ENCODE measurements around the gene SMG7. TPM values are rescaled to one million over a fixed set of nuclear protein-coding genes. Genes with fewer than 3 reads are reported as not detected.

The SMG7 gene
- total and polyA plus RNA-seq, 5 donors = 18.6 to 50.8 (median 39.1) TPM

GRCh38 chr1:183565261-183565660 lies 93.0 kb downstream of the SMG7 start:
- ATAC-seq (no peak), DNase-seq (no peak)
- Histone ChIP-seq H3K9me3 (ENCODE audit: control insufficient read depth, low read length) (no peaks in the 10 kb centered on the region), H3K27ac (ENCODE audit: low read length) (no peak overlapping the region), H3K27me3 (ENCODE audit: control insufficient read depth, insufficient read depth) (no peaks in the 10 kb centered on the region), H3K4me1 (ENCODE audit: control insufficient read depth, insufficient read depth, low read length) (peaks cover 6% of the 10 kb centered on the region), H3K4me3 (ENCODE audit: low read length) (no peak overlapping the region)
- intact Hi-C loops (cut with DNase I) = no loop called here
- 62% methylated on average over 4 of the region's 4 CpGs for WGBS

DNA sequence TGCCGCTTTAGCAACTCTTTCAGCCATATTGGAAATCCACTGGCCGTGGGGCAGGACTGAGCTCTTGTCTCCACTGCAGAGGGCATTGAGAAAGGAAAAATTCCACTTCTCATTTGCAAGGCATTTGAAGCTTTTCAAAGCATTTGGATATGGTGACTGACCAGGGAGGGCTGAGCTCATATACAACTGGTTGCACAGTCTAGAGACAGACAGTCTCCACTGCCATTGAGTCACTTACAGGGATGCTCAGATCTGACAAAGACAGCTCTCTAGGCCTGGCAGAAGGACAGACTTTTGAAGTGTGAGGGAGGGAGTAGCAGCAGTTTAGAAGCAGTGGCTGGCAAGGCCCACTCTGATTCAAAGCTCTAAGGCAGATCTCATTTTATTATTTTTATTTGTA lies 93.7 kb downstream of the SMG7 start:
- 96% methylated on average over 2 of the region's 2 CpGs for WGBS
- no peak for ATAC-seq
- intact Hi-C loops (cut with DNase I) = no loop called here

GRCh38 chr1:183567584-183567983 lies 95.3 kb downstream of the SMG7 start:
- DNase-seq (peak; percentile 41 to 73 (median 64)), ATAC-seq (peak in 1 of 2 donors; percentile 51)
- no peak overlapping the region for H3K27ac ChIP-seq (ENCODE audit: low read length)
- 65% methylated on average over 5 of the region's 5 CpGs for WGBS
- intact Hi-C loops (cut with DNase I) = no loop called here
- H3K9me3 ChIP-seq (ENCODE audit: control insufficient read depth, low read length) = no peaks in the 10 kb centered on the region
- H3K4me1 ChIP-seq (ENCODE audit: control insufficient read depth, insufficient read depth, low read length) = peaks cover 6% of the 10 kb centered on the region
- H3K4me3 ChIP-seq (ENCODE audit: low read length) = no peak overlapping the region
- H3K27me3 ChIP-seq (ENCODE audit: control insufficient read depth, insufficient read depth) = no peaks in the 10 kb centered on the region

More for the DNA sequence above, 93.7 kb downstream of the SMG7 start:
- Histone ChIP-seq H3K4me3 (ENCODE audit: low read length) (no peak overlapping the region), H3K9me3 (ENCODE audit: control insufficient read depth, low read length) (no peaks in the 10 kb centered on the region), H3K27me3 (ENCODE audit: control insufficient read depth, insufficient read depth) (no peaks in the 10 kb centered on the region), H3K27ac (ENCODE audit: low read length) (no peak overlapping the region), H3K4me1 (ENCODE audit: control insufficient read depth, insufficient read depth, low read length) (peaks cover 6% of the 10 kb centered on the region)
- DNase-seq = no peak

- WGBS = 58% methylated on average over 12 of the region's 12 CpGs
- intact Hi-C loops (cut with DNase I) = no loop called here
- DNase-seq (peak in 1 of 3 donors; percentile 36), ATAC-seq (peak; percentile 52 to 68)
- Histone ChIP-seq H3K27me3 (ENCODE audit: control insufficient read depth, insufficient read depth) (no peaks in the 10 kb centered on the region), H3K4me3 (ENCODE audit: low read length) (no peak overlapping the region), H3K9me3 (ENCODE audit: control insufficient read depth, low read length) (no peaks in the 10 kb centered on the region), H3K4me1 (ENCODE audit: control insufficient read depth, insufficient read depth, low read length) (peaks cover 6% of the 10 kb centered on the region), H3K27ac (ENCODE audit: low read length) (no peak overlapping the region)
Measured at GRCh38 chr1:183568176-183569021, 96.1 kb downstream of the SMG7 start.

DNA sequence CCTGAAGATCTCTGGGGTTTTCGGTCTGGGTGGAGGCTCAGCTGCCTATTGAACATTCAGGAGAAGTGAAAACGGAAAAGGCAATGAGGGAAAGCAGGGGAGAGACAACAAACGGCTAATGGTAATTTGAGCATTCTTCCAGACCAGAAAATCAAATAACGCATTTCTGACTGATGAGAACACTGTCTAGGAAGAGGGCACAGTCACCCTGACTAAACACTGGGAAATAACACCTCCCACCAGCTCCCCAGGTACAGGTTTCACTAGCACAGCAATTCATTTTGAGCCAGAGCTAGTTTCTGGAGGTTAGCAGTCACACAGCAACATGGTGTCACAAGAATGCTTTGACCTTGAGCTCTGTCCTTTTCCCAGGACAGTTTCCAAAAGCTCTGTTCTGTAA lies 96.8 kb downstream of the SMG7 start:
- Histone ChIP-seq H3K27me3 (ENCODE audit: control insufficient read depth, insufficient read depth) (no peaks in the 10 kb centered on the region), H3K4me3 (ENCODE audit: low read length) (no peak overlapping the region), H3K9me3 (ENCODE audit: control insufficient read depth, low read length) (no peaks in the 10 kb centered on the region), H3K4me1 (ENCODE audit: control insufficient read depth, insufficient read depth, low read length) (peaks cover 6% of the 10 kb centered on the region), H3K27ac (ENCODE audit: low read length) (no peak overlapping the region)
- intact Hi-C loops (cut with DNase I) = no loop called here
- WGBS = 82% methylated on average over 4 of the region's 4 CpGs
- no peak for DNase-seq
- ATAC-seq = no peak

DNA sequence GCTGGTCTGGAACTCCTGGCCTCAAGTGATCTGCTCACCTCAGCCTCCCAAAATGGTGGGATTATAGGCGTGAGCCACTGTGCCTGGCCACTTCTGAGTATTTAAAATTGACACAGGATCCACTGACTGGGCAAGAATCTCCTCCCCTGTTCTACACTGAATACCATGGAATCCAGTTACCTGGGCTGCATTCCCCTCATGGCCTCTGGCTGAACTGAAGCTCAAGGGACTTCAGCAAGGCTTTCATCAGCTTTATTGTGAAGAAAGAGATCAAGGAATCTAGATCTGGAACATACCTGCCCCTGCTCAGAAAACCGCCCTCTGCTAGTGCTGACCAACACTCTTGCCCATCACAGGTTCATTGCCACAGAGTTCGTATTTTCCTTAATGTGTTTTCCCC lies 97.5 kb downstream of the SMG7 start:
- H3K4me1 ChIP-seq (ENCODE audit: control insufficient read depth, insufficient read depth, low read length) = peaks cover 6% of the 10 kb centered on the region
- DNase-seq = no peak
- H3K9me3 ChIP-seq (ENCODE audit: control insufficient read depth, low read length) = no peaks in the 10 kb centered on the region
- intact Hi-C loops (cut with DNase I) = no loop called here
- 98% methylated on average over 3 of the region's 3 CpGs for WGBS
- no peak overlapping the region for H3K4me3 ChIP-seq (ENCODE audit: low read length)
- ATAC-seq = no peak
- H3K27me3 ChIP-seq (ENCODE audit: control insufficient read depth, insufficient read depth) = no peaks in the 10 kb centered on the region
- no peak overlapping the region for H3K27ac ChIP-seq (ENCODE audit: low read length)

DNA sequence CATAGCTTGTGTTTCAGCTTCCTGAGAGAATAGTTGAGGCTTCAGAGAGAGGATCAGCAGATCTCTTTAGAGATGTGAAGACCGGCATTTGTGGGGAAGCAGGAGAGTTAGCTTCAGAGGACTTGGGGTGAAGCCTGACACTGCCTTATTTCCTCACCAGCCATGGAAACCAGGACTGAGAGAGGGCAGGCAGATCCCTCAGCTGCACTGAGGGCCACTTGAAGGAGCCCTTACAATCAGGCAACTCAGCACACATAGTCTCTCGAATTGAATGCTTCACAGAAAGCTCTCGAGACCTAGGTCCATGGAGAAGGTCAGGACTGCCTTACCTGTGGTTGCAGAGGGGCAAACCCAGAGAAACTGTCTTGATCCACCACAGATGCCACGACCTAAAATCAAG lies 98.2 kb downstream of the SMG7 start:
- WGBS = 94% methylated on average over 4 of the region's 4 CpGs
- ATAC-seq (no peak), DNase-seq (no peak)
- intact Hi-C loops (cut with DNase I) = no loop called here
- Histone ChIP-seq H3K4me1 (ENCODE audit: control insufficient read depth, insufficient read depth, low read length) (peaks cover 6% of the 10 kb centered on the region), H3K27me3 (ENCODE audit: control insufficient read depth, insufficient read depth) (no peaks in the 10 kb centered on the region), H3K4me3 (ENCODE audit: low read length) (no peak overlapping the region), H3K27ac (ENCODE audit: low read length) (no peak overlapping the region), H3K9me3 (ENCODE audit: control insufficient read depth, low read length) (no peaks in the 10 kb centered on the region)

DNA sequence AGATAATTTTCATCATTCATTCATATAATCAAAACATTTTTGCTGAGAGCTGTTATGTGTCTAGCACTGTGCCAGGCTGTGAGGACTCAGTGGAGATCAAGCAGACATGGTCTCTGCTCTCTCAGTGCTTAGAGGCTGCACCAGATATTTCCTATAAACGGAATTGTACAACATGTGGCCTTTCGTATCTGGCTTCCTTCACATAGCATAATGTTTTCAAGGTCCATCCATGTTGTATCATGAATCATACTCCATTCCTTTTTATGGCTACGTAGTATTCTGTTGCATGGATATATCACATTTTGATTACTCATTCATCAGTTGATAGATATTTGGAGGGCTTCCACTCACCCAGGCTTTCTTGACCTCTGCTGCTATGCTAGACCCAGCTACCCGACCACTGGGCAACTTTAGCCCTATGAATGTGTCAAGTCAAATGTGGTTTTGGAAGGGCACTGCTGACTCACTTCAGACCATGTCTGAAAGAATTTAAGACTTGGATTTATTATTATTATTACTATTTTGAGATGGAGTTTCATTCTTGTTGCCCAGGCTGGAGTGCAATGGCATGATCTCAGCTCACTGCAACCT lies 99.5 kb downstream of the SMG7 start:
- no peaks in the 10 kb centered on the region for H3K9me3 ChIP-seq (ENCODE audit: control insufficient read depth, low read length)
- H3K27ac ChIP-seq (ENCODE audit: low read length) = no peak overlapping the region
- intact Hi-C loops (cut with DNase I) = no loop called here
- H3K4me3 ChIP-seq (ENCODE audit: low read length) = no peak overlapping the region
- ATAC-seq = no peak
- WGBS = 91% methylated on average over 4 of the region's 4 CpGs
- H3K4me1 ChIP-seq (ENCODE audit: control insufficient read depth, insufficient read depth, low read length) = peaks cover 6% of the 10 kb centered on the region
- no peak for DNase-seq
- H3K27me3 ChIP-seq (ENCODE audit: control insufficient read depth, insufficient read depth) = no peaks in the 10 kb centered on the region

DNA sequence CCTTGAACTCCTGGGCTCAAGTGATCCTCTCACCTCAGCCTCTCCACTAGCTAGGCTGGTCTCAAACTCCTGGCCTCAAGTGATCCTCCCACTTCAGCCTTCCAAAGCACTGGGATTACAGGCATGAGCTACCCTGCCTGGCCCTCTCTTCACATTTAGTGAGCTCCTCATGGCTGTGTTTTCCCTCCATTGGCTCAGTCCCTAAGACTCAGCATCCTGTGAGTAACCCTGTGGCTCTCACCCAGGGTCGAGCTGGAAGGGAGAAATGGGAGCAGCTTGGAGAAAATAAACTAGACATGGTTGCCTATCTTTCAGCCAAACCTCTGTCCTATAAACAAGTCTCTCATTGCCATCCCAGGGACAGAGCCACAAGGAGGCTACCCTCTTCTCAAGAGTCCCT lies 100.4 kb downstream of the SMG7 start:
- Histone ChIP-seq H3K4me1 (ENCODE audit: control insufficient read depth, insufficient read depth, low read length) (peaks cover under 1% of the 10 kb centered on the region), H3K9me3 (ENCODE audit: control insufficient read depth, low read length) (no peaks in the 10 kb centered on the region), H3K27ac (ENCODE audit: low read length) (no peak overlapping the region), H3K27me3 (ENCODE audit: control insufficient read depth, insufficient read depth) (no peaks in the 10 kb centered on the region), H3K4me3 (ENCODE audit: low read length) (no peak overlapping the region)
- 79% methylated on average over 1 of the region's 1 CpG for WGBS
- intact Hi-C loops (cut with DNase I) = no loop called here
- DNase-seq (no peak), ATAC-seq (no peak)

- ATAC-seq = no peak
- Histone ChIP-seq H3K27ac (ENCODE audit: low read length) (peak overlapping the region; percentile 7), H3K4me3 (ENCODE audit: low read length) (no peak overlapping the region), H3K9me3 (ENCODE audit: control insufficient read depth, low read length) (no peaks in the 10 kb centered on the region), H3K27me3 (ENCODE audit: control insufficient read depth, insufficient read depth) (no peaks in the 10 kb centered on the region), H3K4me1 (ENCODE audit: control insufficient read depth, insufficient read depth, low read length) (peaks cover 2% of the 10 kb centered on the region)
- WGBS = 86% methylated on average over 5 of the region's 5 CpGs
- no peak for DNase-seq
- intact Hi-C loops (cut with DNase I) = no loop called here
Measured at GRCh38 chr1:183575606-183576005, 103.3 kb downstream of the SMG7 start.

DNA sequence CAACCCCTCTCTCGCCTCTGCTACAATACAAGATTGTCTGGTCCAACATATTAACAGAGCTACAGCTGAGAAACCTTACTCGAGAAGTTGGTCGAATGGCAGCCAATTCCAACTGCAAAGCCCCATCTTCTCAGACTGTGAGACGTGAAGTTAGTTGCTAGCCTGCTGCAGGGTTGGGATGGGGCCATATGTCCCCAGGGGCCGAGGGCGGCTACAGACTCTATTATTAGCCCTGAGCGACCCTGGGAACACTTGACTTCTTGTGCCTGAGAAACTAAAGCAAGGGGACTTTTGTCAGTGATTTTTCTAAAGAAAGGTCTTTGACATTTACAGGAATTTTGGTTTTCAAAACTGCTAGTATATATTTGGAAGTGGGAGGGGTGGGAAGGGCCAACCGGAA lies 104.2 kb downstream of the SMG7 start:
- ATAC-seq = no peak
- 50% methylated on average over 8 of the region's 8 CpGs for WGBS
- intact Hi-C loops (cut with DNase I) = no loop called here
- no peak overlapping the region for H3K4me3 ChIP-seq (ENCODE audit: low read length)
- peak in 1 of 3 donors; percentile 77 for DNase-seq
- no peak overlapping the region for H3K27ac ChIP-seq (ENCODE audit: low read length)
- no peaks in the 10 kb centered on the region for H3K9me3 ChIP-seq (ENCODE audit: control insufficient read depth, low read length)
- no peaks in the 10 kb centered on the region for H3K27me3 ChIP-seq (ENCODE audit: control insufficient read depth, insufficient read depth)
- peaks cover 2% of the 10 kb centered on the region for H3K4me1 ChIP-seq (ENCODE audit: control insufficient read depth, insufficient read depth, low read length)
